Sigmoid colon (tissue), 3 donors: ENCODE results near the gene PLXNA4.

ENCODE experiments used
- CTCF ChIP-seq, 4 experiments: fragments of 450-650 bp in 3 of 4; fragments of 200-600 bp in 1 of 4; IDR thresholded peaks; one replicate each; pipeline ENCODE4 v1.5.1; 2016 to 2019; ENCODE audit warnings: antibody characterized with exemption in 4 of 4, mild to moderate bottlenecking in 3 of 4, moderate library complexity in 2 of 4
- POLR2A ChIP-seq, 2 donors: fragments of 450-650 bp; IDR thresholded peaks; one replicate each; pipeline ENCODE4 v1.6.1; 2016; ENCODE audit warnings: antibody characterized with exemption in 2 of 2, mild to moderate bottlenecking in 2 of 2, moderate library complexity in 2 of 2

DNA sequence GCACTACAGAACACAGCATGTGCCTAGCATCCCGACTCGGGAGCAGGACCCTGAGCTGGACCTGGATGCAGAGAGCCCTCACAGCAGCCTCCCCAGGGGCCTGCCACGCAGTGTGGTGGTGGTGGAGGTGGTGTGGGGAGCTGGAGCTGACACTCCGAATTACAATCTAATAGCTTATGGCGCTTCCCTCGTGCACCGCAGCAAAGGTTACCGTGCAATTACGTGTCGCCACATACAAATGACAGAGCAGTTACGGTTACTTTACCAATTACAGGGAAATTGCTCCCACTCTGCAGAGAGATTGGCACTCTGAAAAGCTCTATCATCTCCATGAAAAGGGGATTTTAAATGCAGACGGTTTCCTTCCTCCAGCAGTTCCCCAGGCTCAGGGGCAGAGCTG is 81.8 kb downstream of the PLXNA4 start:
- TF ChIP-seq POLR2A (IDR thresholded peaks at IDR 0.05): no peak
- no peak for TF ChIP-seq CTCF (IDR thresholded peaks at IDR 0.05)
